H1 (cell line): ENCODE data around the gene SMIM1. TPM values are rescaled to one million over a fixed set of nuclear protein-coding genes. Genes with fewer than 3 reads are reported as not detected.

Experiments used
- ASH2L ChIP-seq: fragments of 200-600, 300-600 bp; sonication (generic); IDR thresholded peaks from one replicate; pipeline ENCODE4 v1.7.1; 2017; ENCODE audit warnings: low read length
- CTBP2 ChIP-seq: IDR thresholded peaks from 2 replicates; pipeline ENCODE4 v1.7.0; 2011; ENCODE audit warnings: borderline replicate concordance, mild to moderate bottlenecking, moderate library complexity, mixed read lengths, low read length; ENCODE audit not compliant: insufficient read depth, insufficient read length
- POU5F1 ChIP-seq: IDR thresholded peaks from 2 replicates; pipeline ENCODE4 v1.6.1; 2011; ENCODE audit warnings: low read depth, mild to moderate bottlenecking, low read length, moderate library complexity
- polyA plus RNA-seq, 7 experiments: library from polyadenylated mRNA; depleted of rRNA in 3 of 7; stranded (reverse) in 5 of 7; unstranded in 2 of 7; fragments of >200 nt in 5 of 7; fragments of 200-250 nt in 2 of 7; gene quantifications; 1 replicate in 5 of 7; 2 replicates in 1 of 7; 4 replicates in 1 of 7; pipeline versions ENCODE4 v1.2.1 to v1.2.3, GENCODE V29; 2011 to 2013; ENCODE audit warnings: missing spikeins in 2 of 7, mixed read lengths in 2 of 7
- total RNA-seq: library from RNA; stranded (reverse); fragmentation: NEBNext Ultra II Directional; extraction: Animal tissue kit (Norgen Biotek cat#: 25700); gene quantifications from 2 replicates; pipeline ENCODE4 v1.2.1, GENCODE V29; 2021

The SMIM1 gene
- total and polyA plus RNA-seq, 2 of the 8 experiments (the other 6 are each of a cell fraction or from before 2014, with no cell fraction given) = 7.7 to 9.7 TPM

DNA sequence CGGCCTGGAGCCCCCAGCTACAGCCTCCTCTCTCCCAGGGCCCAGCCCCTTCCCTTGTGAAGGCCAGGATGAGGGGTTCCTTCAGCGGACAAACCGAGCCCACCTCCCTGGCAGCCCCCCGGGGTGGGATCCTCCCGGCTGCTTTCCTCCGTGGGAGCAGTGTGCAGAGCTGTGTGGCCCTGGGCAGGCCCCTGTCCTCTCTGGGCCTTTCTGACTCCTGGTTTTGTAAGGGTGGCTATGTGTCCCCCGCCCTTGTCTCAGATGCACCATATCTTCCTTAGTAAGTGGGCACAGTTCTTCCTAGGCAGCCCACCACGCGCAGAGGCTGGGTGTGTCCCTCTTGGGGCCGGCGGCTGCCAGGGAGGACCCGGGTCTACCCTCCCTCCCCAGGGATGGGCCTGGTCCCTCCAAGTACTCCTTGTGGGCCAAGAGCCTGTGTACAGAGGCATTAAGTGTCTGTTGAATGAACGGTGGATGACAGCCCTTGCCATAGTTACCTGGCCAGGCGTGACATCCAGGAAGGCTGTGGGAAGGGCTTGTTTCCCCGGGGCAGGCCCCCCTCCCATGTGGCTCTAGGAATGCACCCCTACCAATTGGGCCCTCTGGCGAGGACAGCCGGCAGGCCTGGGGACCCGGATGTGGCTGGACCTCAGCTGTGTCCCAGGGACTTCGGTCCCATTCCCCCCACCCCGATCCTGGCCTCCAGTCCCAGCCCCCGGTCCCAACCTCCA lies 3.8 kb downstream of the SMIM1 start (continued):
- TF ChIP-seq CTBP2 (no peak), POU5F1 (no peak), ASH2L (no peak)
